ENCODE data around the gene PLXNB3. TPM values are rescaled to one million over a fixed set of nuclear protein-coding genes. Genes with fewer than 3 reads are reported as not detected.

Gene PLXNB3
- total RNA-seq, 1 experiment from 2014 or later: 14.3 TPM

- no TSS peak for BruUV-seq (replicated peaks)
- Histone ChIP-seq H3K9me3 (ENCODE audit: control insufficient read depth, insufficient read depth, low read depth, low read length) (no peaks in the 10 kb centered on the region), H3K4me1 (ENCODE audit: control insufficient read depth, insufficient read depth, low read length) (peaks cover under 1% of the 10 kb centered on the region; the same call in 1 of the 2 replicates), H3K27me3 (ENCODE audit: control insufficient read depth, insufficient read depth, low read length) (no peaks in the 10 kb centered on the region), H3K4me3 (ENCODE audit: low read depth in 2 of 2, low read length in 2 of 2) (no peak overlapping the region), H3K36me3 (ENCODE audit: control insufficient read depth, insufficient read depth, low read length) (no peaks in the 10 kb centered on the region; the same call in 1 of the 2 replicates), H3K27ac (ENCODE audit: low read length) (no peak overlapping the region)
- DNase-seq (ENCODE audit: low read depth, low spot score) (no peak), ATAC-seq (no peak)
- intact Hi-C loops (cut with micrococcal nuclease; ENCODE audit: unreplicated experiment): no loop called here
- TF ChIP-seq SIN3A (IDR thresholded peaks at IDR 0.05; ENCODE audit: borderline replicate concordance, insufficient read depth, low read depth, low read length): no peak
- no peak for TF ChIP-seq REST (IDR thresholded peaks at IDR 0.05; ENCODE audit: insufficient read depth in 1 of 2, low read depth in 2 of 2, low read length in 1 of 2)
- no peak for TF ChIP-seq TCF7L2 (IDR thresholded peaks at IDR 0.05; ENCODE audit: low read depth, low read length)
- TF ChIP-seq CTCF (IDR thresholded peaks at IDR 0.05): no peak
- no peak for TF ChIP-seq POLR2AphosphoS5 (IDR thresholded peaks at IDR 0.05; ENCODE audit: low read depth, low read length)
- CTCF ChIA-PET: no interaction called here
- POLR2A ChIA-PET: no interaction called here
- in situ Hi-C loops (cut with HindIII; ENCODE audit: low pct_unique_long_range_greater_than_20kb, low sequenced_read_pairs): no loop called here
Observed at GRCh38 chrX:153786669-153787068, 22.6 kb downstream of the PLXNB3 start.

GRCh38 chrX:153789654-153790053 is 25.6 kb downstream of the PLXNB3 start:
- H3K27me3 ChIP-seq (ENCODE audit: control insufficient read depth, insufficient read depth, low read length): no peaks in the 10 kb centered on the region
- intact Hi-C loops (cut with micrococcal nuclease; ENCODE audit: unreplicated experiment) (no loop called here), in situ Hi-C loops (cut with HindIII; ENCODE audit: low pct_unique_long_range_greater_than_20kb, low sequenced_read_pairs) (no loop called here)
- ChIA-PET CTCF (no interaction called here), POLR2A (no interaction called here)
- TF ChIP-seq TCF7L2 (IDR thresholded peaks at IDR 0.05; ENCODE audit: low read depth, low read length): no peak
- TF ChIP-seq POLR2AphosphoS5 (IDR thresholded peaks at IDR 0.05; ENCODE audit: low read depth, low read length): no peak
- no peak for TF ChIP-seq REST (IDR thresholded peaks at IDR 0.05; ENCODE audit: insufficient read depth in 1 of 2, low read depth in 2 of 2, low read length in 1 of 2)
- no peak for TF ChIP-seq CTCF (IDR thresholded peaks at IDR 0.05)
- no peak for TF ChIP-seq SIN3A (IDR thresholded peaks at IDR 0.05; ENCODE audit: borderline replicate concordance, insufficient read depth, low read depth, low read length)
- H3K36me3 ChIP-seq (ENCODE audit: control insufficient read depth, insufficient read depth, low read length): no peaks in the 10 kb centered on the region; the same call in none of the 2 replicates
- H3K4me3 ChIP-seq (ENCODE audit: low read depth in 2 of 2, low read length in 2 of 2): no peak overlapping the region
- no peaks in the 10 kb centered on the region for H3K9me3 ChIP-seq (ENCODE audit: control insufficient read depth, insufficient read depth, low read depth, low read length)
- H3K27ac ChIP-seq (ENCODE audit: low read length): no peak overlapping the region
- ATAC-seq (no peak), DNase-seq (ENCODE audit: low read depth, low spot score) (no peak)
- peaks cover 11% of the 10 kb centered on the region for H3K4me1 ChIP-seq (ENCODE audit: control insufficient read depth, insufficient read depth, low read length)
- BruUV-seq (replicated peaks): no TSS peak
